NCI-H1930 (cell line): Measurements from ENCODE around the gene PRELID3B.

Experiments used
- DNase-seq, 2 experiments: peaks; one replicate each; lab custom pipeline; 2025; lab: John Stamatoyannopoulos, UW

The PRELID3B gene

GRCh38 chr20:59008715-59009336, 33.8 kb downstream of the PRELID3B start:
- no peak for DNase-seq

GRCh38 chr20:59007665-59008511, 34.7 kb downstream of the PRELID3B start:
- DNase-seq = no peak

- DNase-seq = no peak
Observed at GRCh38 chr20:59006864-59007664, 35.5 kb downstream of the PRELID3B start, which contains the start of gene CTSZ. Gene CTSZ, minus strand, starts transcription at chr20:59007254. Its CDS starts 126 bp downstream, at chr20:59007128.

- no peak for DNase-seq
Observed at GRCh38 chr20:59006167-59006863, 36.3 kb downstream of the PRELID3B start.

DNA sequence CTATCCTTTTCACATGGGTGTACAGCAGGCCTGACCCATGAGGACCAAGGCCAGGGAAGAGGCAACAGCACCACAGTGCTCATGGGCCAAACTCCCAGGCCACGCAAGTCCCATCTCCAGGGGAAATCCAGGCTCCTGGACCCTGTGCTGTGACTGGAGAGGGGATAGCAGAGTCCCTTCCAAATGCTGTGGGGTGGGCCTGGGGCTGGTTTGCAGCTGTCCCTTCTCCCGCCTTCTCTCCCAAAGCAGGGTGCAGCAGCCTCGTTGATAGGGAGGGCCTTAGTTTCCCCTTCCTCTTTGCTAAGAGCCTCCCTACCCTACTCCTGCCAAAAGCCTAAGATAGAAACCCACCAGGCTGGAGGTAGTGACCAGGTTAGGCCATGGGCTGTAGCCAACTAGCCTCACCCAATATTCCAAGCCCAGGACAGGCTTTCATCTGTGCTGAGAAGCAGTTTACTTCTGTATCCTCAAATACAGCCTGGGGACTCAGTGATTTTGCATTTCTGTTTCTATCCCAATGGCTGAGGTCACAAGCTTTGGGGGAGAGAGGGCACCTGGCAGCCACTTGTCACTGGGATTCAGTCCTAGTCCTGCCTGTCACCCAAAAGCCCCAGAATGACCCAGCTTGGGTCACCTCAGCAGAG, 36.9 kb downstream of the PRELID3B start:
- DNase-seq = no peak

- DNase-seq = no peak
Observed at GRCh38 chr20:59004763-59005522, 37.6 kb downstream of the PRELID3B start.

GRCh38 chr20:59004493-59004762, 38.2 kb downstream of the PRELID3B start:
- no peak for DNase-seq

DNA sequence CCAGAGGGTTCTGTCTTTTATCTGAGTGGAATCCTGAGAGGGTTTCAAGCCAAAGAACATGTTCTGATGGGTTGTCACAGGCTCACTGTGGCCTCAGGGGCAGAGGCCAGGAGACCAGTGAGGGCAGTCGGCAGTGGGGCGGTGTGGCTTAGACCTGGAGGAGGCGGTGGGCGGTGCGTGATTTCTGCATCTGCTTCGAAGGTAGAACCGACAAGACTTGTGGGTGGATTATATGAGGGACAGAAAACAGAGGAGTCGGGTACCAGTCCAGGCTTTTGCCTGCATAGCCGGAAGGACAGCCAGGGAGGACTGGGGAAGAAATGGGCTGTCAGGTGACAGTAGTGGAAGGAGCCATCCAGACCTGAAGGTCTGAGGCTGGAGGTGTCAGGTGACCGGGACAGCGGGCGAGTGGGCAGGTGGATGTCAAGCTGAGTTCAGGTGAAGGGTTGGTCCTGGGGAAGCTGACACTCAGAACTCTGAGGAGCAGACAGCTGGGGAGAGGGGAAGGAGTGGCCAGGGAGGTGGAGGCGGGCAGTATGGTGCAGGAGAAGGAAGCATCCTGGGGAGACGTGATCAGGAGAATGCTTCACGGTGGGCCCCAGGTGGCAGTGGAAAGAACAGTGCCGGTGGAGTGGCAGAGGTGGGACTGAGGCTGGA, 38.6 kb downstream of the PRELID3B start:
- no peak for DNase-seq

- no peak for DNase-seq
Observed at GRCh38 chr20:59002874-59003399, 39.6 kb downstream of the PRELID3B start.

DNA sequence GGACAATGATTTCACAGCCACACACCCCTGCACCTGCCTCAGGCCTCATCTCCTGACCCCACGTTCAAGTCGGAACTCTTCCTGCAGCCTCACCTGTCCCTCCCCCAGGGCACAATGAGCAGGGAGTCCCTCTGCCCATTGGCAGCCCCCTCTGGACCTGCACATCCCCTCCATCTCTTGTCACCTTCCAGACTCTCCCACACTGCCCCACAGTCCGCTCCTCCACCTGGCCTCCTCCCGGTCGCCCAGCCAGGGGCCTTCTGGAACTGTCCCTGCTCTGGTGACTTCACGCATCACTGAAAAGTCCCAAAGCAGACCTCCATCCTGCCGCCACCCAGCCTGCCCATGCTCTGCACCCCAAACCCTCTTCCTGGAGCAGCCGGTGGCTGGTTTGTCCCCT, 40.2 kb downstream of the PRELID3B start:
- no peak for DNase-seq

- DNase-seq = no peak
Observed at GRCh38 chr20:59001449-59002171, 41.0 kb downstream of the PRELID3B start.

GRCh38 chr20:59001068-59001448, 41.5 kb downstream of the PRELID3B start:
- DNase-seq = no peak

DNA sequence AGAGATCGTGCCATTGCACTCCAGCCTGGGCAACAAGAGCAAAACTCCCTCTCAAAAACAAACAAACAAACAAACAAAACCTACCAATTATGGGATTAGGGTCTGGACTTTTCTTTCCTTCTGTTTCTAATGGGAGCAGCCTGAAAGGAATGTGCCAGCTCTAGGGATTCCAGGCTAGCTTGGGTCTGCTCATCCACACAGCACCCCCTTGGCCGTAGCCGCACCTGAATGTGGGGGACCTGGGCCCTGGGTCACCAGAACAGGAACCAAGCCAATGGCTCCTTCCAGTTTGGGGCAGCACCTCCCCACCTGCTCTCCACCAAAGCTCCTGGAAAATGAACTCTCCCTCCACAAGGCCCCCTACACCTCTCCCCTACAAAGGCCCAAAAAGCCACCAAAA, 42.3 kb downstream of the PRELID3B start:
- no peak for DNase-seq

DNA sequence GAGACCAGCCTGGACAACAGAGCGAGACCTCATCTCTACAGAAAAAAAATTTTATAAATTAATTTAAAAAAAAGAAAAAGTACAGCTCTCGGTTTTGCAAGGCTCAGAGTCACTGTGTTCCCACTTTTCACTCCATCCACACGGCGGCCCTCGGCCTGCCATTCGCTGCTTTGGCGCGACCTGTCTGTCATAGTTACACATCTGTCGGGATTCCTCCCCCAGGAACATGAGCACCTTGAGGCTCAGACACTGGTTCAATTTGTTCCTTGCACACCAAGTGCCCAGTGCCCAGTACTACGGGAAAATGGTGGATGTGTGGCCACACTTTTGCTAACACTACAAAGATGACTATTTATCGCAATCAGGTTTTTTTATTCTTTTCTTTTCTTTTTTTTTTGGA, 43.9 kb downstream of the PRELID3B start:
- DNase-seq = no peak

DNA sequence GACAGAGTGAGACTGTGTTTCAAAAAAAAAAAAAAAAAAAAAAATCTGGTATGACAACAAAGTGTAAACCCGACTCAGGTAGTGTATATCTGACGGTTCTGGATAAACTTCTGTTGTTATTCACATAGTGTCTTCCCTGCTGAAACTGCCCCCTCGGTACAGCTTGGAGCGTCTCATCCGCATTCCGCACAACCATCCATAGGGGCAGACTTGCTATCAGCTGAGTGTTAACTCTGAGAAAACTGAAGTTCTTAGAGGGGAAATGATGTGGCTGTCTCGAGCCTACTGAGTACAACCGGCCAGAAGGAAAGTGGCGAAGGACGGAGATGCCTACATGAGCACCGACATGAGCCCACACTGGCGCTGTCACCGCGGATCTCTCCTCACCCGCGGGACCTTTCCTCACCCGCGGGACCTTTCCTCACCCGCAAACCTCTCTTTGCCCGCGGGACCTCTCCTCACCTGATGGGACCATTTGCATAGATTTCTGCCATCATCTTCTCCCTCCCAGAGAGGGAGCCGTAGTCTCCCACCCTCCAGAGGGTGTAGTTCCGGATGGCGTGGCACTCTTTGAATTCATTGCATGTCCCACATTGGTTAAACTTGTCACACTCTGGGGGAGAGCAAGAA, 45.3 kb downstream of the PRELID3B start:
- DNase-seq = no peak

- no peak for DNase-seq
Observed at GRCh38 chr20:58996226-58996611, 46.4 kb downstream of the PRELID3B start.

DNA sequence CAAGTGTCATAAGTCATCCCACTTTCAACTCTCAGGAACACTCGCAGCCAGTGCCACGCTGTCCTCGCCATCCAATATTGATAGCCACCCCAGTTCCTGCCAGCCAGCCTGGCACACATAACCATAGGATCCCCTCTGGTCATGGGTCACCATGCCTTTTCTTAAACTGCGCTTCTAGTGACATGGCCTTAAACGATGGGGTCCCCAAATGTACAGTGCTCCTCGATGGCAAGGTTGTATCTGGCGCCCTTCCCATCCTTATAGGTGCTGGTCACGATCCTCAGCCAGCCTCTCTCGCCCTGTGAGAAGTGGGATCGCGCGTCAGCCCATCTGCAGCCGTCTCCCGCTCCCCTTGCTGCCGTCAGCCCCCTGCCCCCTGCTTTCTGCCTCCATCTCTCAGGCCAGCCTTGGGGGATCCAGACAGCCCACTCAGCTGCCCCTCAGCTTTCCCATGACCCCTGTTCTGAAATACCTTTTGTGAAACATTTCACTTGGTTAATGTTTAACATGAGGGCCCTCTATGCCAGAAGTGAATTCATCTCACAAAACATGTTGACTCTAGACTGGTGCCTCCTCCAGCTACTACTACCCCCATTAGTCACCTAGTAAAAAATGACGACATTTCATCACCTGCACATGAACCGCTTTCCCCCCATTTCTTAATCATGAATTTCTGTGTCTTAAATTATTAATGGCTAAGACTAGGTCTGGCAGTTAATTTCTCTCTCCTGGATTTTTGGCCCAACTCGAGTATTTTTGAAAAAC, 46.9 kb downstream of the PRELID3B start:
- no peak for DNase-seq

GRCh38 chr20:58994390-58995159, 48.0 kb downstream of the PRELID3B start:
- DNase-seq = no peak
